Type B pancreatic cell (in vitro differentiated cells): ENCODE results near the gene TMEM101. TPM values are rescaled to one million over a fixed set of nuclear protein-coding genes. Genes with fewer than 3 reads are reported as not detected.
A peak's percentile ranks its signal among the peaks of the same experiment; 100 is the strongest.

Source experiments
- DNase-seq: peaks from one replicate; pipeline ENCODE4 v3.0.0; 2021; ENCODE audit warnings: mixed read lengths; ENCODE audit not compliant: unreplicated experiment; ENCODE audit errors: extremely low spot score
- H3K27ac Mint-ChIP-seq: 2 replicates; pipeline ENCODE4 v1.8.0; 2021; ENCODE audit warnings: mild to moderate bottlenecking, mixed read lengths
- H3K27me3 Mint-ChIP-seq: 2 replicates; pipeline ENCODE4 v1.8.0; 2021; ENCODE audit warnings: mixed read lengths
- H3K36me3 Mint-ChIP-seq: 2 replicates; pipeline ENCODE4 v1.8.0; 2021; ENCODE audit warnings: mixed read lengths
- H3K4me1 Mint-ChIP-seq: one replicate; pipeline ENCODE4 v1.8.0; 2021; ENCODE audit warnings: mixed read lengths; ENCODE audit not compliant: unreplicated experiment
- H3K4me3 Mint-ChIP-seq: 2 replicates; pipeline ENCODE4 v1.8.0; 2021; ENCODE audit warnings: mild to moderate bottlenecking, mixed read lengths
- H3K9me3 Mint-ChIP-seq: 2 replicates; pipeline ENCODE4 v1.8.0; 2021; ENCODE audit warnings: mixed read lengths
- CTCF ChIP-seq: fragments of 200-600 bp; sonication (generic); conservative IDR thresholded peaks from 2 replicates; pipeline ENCODE4 v1.5.0; 2021; ENCODE audit warnings: antibody characterized with exemption, mild to moderate bottlenecking
- total RNA-seq: library from RNA; stranded (reverse); gene quantifications from 2 replicates; pipeline ENCODE4 v1.2.1, GENCODE V29; 2021; ENCODE audit warnings: low replicate concordance

Gene TMEM101
- total RNA-seq, 1 donor from 2014 or later, result 33.8 TPM

GRCh38 chr17:44008205-44008909, 6.4 kb downstream of the TMEM101 start:
- no peaks in the 10 kb centered on the region for H3K9me3 Mint-ChIP-seq
- no peak for TF ChIP-seq CTCF
- no peak for DNase-seq

DNA sequence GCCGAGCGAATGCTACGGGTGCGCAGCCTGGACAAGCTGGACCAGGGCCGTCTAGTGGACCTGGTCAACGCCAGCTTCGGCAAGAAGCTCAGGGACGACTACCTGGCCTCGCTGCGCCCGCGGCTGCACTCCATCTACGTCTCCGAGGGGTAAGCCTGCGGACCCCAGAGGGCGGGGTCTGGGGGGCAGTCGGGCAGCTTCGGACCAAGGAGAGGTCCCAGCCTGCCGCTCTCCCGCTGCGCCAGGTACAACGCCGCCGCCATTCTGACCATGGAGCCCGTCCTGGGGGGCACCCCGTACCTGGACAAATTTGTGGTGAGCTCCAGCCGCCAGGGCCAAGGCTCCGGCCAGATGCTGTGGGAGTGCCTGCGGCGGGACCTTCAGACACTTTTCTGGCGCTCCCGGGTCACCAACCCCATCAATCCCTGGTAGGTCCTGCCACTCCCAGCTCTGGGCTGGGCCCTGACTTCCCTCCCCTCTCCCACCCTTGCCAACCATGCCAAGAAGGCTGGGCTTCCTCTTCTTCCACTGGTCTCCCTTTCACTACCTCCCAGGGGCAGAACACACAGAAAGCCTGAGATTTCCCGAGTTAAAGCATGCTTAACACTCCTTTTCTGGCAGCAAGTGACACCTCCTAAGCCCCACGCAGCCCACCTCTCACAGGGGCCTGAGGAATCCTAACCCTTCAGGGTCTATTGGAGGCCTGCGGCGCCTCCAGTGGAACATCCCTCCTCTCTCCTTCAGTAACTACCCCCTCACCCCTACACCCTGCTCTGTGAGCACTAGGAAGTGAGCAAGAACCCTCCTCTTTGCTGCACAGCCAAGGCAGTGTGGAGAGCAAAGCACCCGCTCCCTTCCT, 7.2 kb downstream of the TMEM101 start:
- TF ChIP-seq CTCF, result peak; percentile 6
- H3K27ac Mint-ChIP-seq, result peak overlapping the region; percentile 77
- H3K27me3 Mint-ChIP-seq, result peaks cover 39% of the 10 kb centered on the region
- H3K36me3 Mint-ChIP-seq, result peaks cover 9% of the 10 kb centered on the region
- H3K4me3 Mint-ChIP-seq, result peak overlapping the region; percentile 90
- H3K4me1 Mint-ChIP-seq, result peaks cover 18% of the 10 kb centered on the region
- DNase-seq, result no peak
- H3K9me3 Mint-ChIP-seq, result no peaks in the 10 kb centered on the region

More at GRCh38 chr17:44008205-44008909, 6.4 kb downstream of the TMEM101 start:
- Mint-ChIP-seq H3K27me3 (peaks cover 36% of the 10 kb centered on the region), H3K36me3 (peaks cover 9% of the 10 kb centered on the region), H3K4me3 (peak overlapping the region; percentile 90), H3K27ac (peak overlapping the region; percentile 51), H3K4me1 (peaks cover 18% of the 10 kb centered on the region)

- H3K36me3 Mint-ChIP-seq, result peaks cover 9% of the 10 kb centered on the region
- peak overlapping the region; percentile 77 for H3K27ac Mint-ChIP-seq
Observed at GRCh38 chr17:44006598-44007345, 8.0 kb downstream of the TMEM101 start.

DNA sequence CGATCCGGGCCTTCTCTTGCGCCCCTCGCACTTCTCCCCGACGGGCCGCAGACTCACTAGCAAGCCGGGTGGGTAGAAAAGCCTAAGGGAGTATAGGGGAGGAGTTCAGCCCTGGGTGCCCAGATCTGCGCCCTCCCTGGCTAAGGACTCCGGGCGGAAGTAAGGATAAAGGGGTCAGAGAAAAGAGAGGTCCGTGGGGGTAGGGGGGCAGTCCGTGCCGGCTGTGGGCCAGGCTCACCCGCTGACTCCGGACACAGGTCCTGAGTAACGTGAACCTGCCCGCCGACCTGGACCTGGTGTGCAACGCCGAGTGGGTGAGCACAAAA, 8.5 kb downstream of the TMEM101 start:
- no peak for DNase-seq
- TF ChIP-seq CTCF, result no peak
- H3K4me1 Mint-ChIP-seq, result peaks cover 13% of the 10 kb centered on the region
- H3K27ac Mint-ChIP-seq, result peak overlapping the region; percentile 77
- no peaks in the 10 kb centered on the region for H3K9me3 Mint-ChIP-seq
- H3K36me3 Mint-ChIP-seq, result peaks cover 6% of the 10 kb centered on the region
- peak overlapping the region; percentile 90 for H3K4me3 Mint-ChIP-seq
- H3K27me3 Mint-ChIP-seq, result peaks cover 50% of the 10 kb centered on the region

More at GRCh38 chr17:44006598-44007345, 8.0 kb downstream of the TMEM101 start:
- H3K9me3 Mint-ChIP-seq, result no peaks in the 10 kb centered on the region
- H3K4me3 Mint-ChIP-seq, result peak overlapping the region; percentile 90
- peaks cover 45% of the 10 kb centered on the region for H3K27me3 Mint-ChIP-seq
- peak; percentile 84 for TF ChIP-seq CTCF
- DNase-seq, result peak; percentile 95
- H3K4me1 Mint-ChIP-seq, result peaks cover 18% of the 10 kb centered on the region

DNA sequence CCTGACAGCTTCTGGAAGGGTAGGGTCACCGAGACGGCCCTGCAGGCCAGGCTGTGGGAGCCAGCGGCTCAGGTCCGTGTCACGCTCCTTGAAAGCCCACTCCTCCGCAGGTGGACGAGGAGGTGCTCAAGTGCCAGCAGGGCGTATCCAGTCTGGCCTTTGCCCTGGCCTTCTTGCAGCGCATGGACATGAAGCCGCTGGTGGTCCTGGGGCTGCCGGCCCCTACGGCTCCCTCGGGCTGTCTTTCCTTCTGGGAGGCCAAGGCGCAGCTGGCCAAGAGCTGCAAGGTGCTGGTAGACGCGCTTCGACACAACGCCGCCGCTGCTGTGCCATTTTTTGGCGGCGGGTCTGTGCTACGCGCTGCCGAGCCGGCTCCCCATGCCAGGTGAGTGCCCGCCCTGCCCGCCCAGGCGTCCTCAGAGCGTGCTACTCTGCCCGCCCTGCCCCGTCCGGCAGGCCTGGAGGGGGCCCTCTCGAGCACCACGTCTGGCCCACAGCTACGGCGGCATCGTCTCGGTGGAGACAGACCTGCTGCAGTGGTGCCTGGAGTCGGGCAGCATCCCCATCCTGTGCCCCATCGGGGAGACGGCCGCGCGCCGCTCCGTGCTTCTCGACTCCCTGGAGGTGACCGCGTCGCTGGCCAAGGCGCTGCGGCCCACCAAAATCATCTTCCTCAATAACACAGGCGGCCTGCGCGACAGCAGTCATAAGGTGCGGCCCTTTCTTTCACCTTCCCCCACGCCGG, 9.1 kb downstream of the TMEM101 start:
- Mint-ChIP-seq H3K27me3 (peaks cover 54% of the 10 kb centered on the region), H3K36me3 (peaks cover 5% of the 10 kb centered on the region), H3K27ac (peak overlapping the region; percentile 77), H3K9me3 (no peaks in the 10 kb centered on the region), H3K4me3 (peak overlapping the region; percentile 90), H3K4me1 (peaks cover 13% of the 10 kb centered on the region)
- peak; percentile 24 for TF ChIP-seq CTCF
- no peak for DNase-seq
